Lung (tissue), 12 donors: ENCODE measurements around the gene PDZRN4. TPM values are rescaled to one million over a fixed set of nuclear protein-coding genes. Genes with fewer than 3 reads are reported as not detected.

Source experiments
- ATAC-seq: fragments of 200-7000 bp; cut with Tn5 transposase; one replicate; pipeline ENCODE4 v1.9.1; 2020; ENCODE audit warnings: moderate number of reproducible peaks; ENCODE audit not compliant: insufficient read depth, low FRiP score
- DNase-seq, 3 donors: peaks; one replicate each; pipeline ENCODE4 v3.0.0-alpha.2; 2013 to 2017
- H3K27ac ChIP-seq, 2 donors: one replicate each; pipeline ENCODE4 v1.5.1; 2013; ENCODE audit warnings: mild to moderate bottlenecking in 2 of 2, moderate library complexity in 2 of 2, control low read depth in 1 of 2, inconsistent platforms in 1 of 2, low read depth in 1 of 2, low read length in 1 of 2
- H3K27me3 ChIP-seq, 3 donors: one replicate each; pipeline ENCODE4 v1.5.1; 2013; ENCODE audit warnings: low read length in 2 of 3; ENCODE audit not compliant: control insufficient read depth in 3 of 3, insufficient read depth in 3 of 3
- H3K36me3 ChIP-seq, 4 donors: one replicate each; pipeline ENCODE4 v1.5.1; 2013; ENCODE audit warnings: low read length in 4 of 4, mild to moderate bottlenecking in 1 of 4, moderate library complexity in 1 of 4; ENCODE audit not compliant: control insufficient read depth in 4 of 4, insufficient read depth in 4 of 4
- H3K4me1 ChIP-seq, 5 donors: one replicate each; pipeline ENCODE4 v1.5.1; 2013; ENCODE audit warnings: low read length in 5 of 5, mild to moderate bottlenecking in 2 of 5, moderate library complexity in 1 of 5; ENCODE audit not compliant: control insufficient read depth in 5 of 5, insufficient read depth in 5 of 5
- H3K4me3 ChIP-seq: one replicate; pipeline ENCODE4 v1.5.1; 2013; ENCODE audit warnings: mild to moderate bottlenecking, control low read depth, moderate library complexity
- H3K9ac ChIP-seq, 2 donors: one replicate each; pipeline ENCODE4 v1.5.1; 2013; ENCODE audit warnings: low read length in 2 of 2, control low read depth in 1 of 2; ENCODE audit not compliant: insufficient read depth in 1 of 2
- H3K9me3 ChIP-seq, 4 donors: one replicate each; pipeline ENCODE4 v1.5.1; 2013; ENCODE audit warnings: low read length in 3 of 4, mild to moderate bottlenecking in 1 of 4, moderate library complexity in 1 of 4; ENCODE audit not compliant: control insufficient read depth in 4 of 4, insufficient read depth in 3 of 4
- CTCF ChIP-seq: IDR thresholded peaks from 2 replicates; pipeline ENCODE4 v1.5.1; 2012; ENCODE audit warnings: mild to moderate bottlenecking; ENCODE audit errors: control extremely low read depth, extremely low read depth
- WGBS, 2 donors: extraction: QIAGEN DNeasy Blood & Tissue Kit; methylation state at CpG; one replicate each; pipeline ENCODE4 v1.1.7; 2013; 5-methylcytosine and 5-hydroxymethylcytosine counted together
- polyA plus RNA-seq, 2 donors: library from polyadenylated mRNA; stranded (reverse); fragments of 200-250 nt; gene quantifications; one replicate each; pipeline ENCODE4 v1.2.1, GENCODE V29; 2013
- total RNA-seq, 2 donors: library from RNA; depleted of rRNA in 1 of 2; stranded (reverse); fragments of >200 nt in 1 of 2; gene quantifications; one replicate each; pipeline ENCODE4 v1.2.1, GENCODE V29; 2014 to 2021
- donor health status: control.
- donor health status: control.
- donor health status: Bipolar disorder and iron deficiency.
- donor health status: healthy.
- donor health status: DM: yes; HTN: yes; CAD: no.

The PDZRN4 gene
- total and polyA plus RNA-seq, 4 donors: 0.05 to 0.54 (median 0.32) TPM

- ATAC-seq (no peak), DNase-seq (no peak)
- Histone ChIP-seq H3K9ac (no peak overlapping the region), H3K4me3 (no peak overlapping the region), H3K36me3 (no peaks in the 10 kb centered on the region), H3K27me3 (no peaks in the 10 kb centered on the region), H3K9me3 (no peaks in the 10 kb centered on the region), H3K27ac (no peak overlapping the region), H3K4me1 (no peaks in the 10 kb centered on the region)
- TF ChIP-seq CTCF: no peak
Observed at GRCh38 chr12:41619705-41620104, 431.6 kb downstream of the PDZRN4 start.

- no peak overlapping the region for H3K27ac ChIP-seq
- TF ChIP-seq CTCF: no peak
- no peaks in the 10 kb centered on the region for H3K4me1 ChIP-seq
- 86 to 88% methylated on average over 1 of the region's 1 CpG for WGBS, 2 donors
- H3K4me3 ChIP-seq: no peak overlapping the region
- H3K9ac ChIP-seq: no peak overlapping the region
- ATAC-seq: no peak
- no peaks in the 10 kb centered on the region for H3K9me3 ChIP-seq
- H3K27me3 ChIP-seq: no peaks in the 10 kb centered on the region
- no peaks in the 10 kb centered on the region for H3K36me3 ChIP-seq
- no peak for DNase-seq
Observed at GRCh38 chr12:41621291-41621690, 433.2 kb downstream of the PDZRN4 start.
